ENCODE data around the gene MAP3K5.

DNA sequence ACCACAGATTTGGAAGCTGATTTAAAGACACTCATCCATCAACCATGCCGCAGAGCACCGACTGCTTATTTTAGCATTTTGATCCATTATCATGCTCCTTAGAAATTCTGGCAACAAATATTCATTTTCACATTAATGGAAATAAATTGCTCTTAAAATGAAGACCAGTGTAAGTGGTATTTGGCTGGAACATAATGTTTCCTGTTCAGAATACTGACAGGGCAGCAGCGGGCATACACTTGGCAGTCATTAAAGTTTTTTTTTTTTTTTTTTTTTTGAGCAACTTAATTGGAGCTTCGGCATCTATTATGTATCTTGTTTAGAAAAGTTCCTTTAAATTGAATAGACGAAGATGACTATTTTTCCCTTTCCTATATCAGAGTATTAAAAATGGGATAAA is 47.4 kb downstream of the MAP3K5 start:
- TF ChIP-seq, protein P1, sequence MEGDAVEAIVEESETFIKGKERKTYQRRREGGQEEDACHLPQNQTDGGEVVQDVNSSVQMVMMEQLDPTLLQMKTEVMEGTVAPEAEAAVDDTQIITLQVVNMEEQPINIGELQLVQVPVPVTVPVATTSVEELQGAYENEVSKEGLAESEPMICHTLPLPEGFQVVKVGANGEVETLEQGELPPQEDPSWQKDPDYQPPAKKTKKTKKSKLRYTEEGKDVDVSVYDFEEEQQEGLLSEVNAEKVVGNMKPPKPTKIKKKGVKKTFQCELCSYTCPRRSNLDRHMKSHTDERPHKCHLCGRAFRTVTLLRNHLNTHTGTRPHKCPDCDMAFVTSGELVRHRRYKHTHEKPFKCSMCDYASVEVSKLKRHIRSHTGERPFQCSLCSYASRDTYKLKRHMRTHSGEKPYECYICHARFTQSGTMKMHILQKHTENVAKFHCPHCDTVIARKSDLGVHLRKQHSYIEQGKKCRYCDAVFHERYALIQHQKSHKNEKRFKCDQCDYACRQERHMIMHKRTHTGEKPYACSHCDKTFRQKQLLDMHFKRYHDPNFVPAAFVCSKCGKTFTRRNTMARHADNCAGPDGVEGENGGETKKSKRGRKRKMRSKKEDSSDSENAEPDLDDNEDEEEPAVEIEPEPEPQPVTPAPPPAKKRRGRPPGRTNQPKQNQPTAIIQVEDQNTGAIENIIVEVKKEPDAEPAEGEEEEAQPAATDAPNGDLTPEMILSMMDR (IDR thresholded peaks at IDR 0.05; ENCODE audit: low read length) = no peak
- TF ChIP-seq EZH2 (IDR thresholded peaks at IDR 0.05; ENCODE audit: borderline replicate concordance, low read length) = no peak

All from OCI-LY1 (cell line).